ENCODE data around the gene MNT.

Gene MNT

DNA sequence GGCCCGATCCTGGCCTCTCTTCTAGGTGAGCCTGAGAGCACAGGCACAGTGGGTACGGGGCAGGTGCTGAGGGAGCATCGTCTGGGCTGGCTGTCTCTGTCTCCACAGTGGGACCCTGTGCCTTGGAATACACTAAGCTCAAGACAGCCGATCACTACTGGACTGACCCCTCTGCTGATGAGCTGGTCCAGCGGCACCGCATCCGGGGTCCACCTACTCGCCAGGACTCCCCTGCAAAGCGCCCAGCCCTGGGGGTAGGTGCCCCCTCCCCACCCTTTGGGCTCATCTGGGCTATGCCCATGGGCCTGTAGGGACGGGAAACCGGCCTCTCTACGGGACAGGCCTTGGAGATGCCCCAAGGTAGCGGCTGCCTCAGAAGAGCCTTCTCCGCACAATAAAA lies 38.0 kb downstream of the MNT start:
- no peaks in the 10 kb centered on the region for H3K9me3 ChIP-seq
- intact Hi-C loops (cut with DNase I; ENCODE audit: low total_unique reads), result no loop called here
- no peaks in the 10 kb centered on the region for H3K27me3 ChIP-seq
- no peak for DNase-seq
- no peaks in the 10 kb centered on the region for H3K4me1 ChIP-seq
- no peak overlapping the region for H3K4me3 ChIP-seq
- TF ChIP-seq, protein P1, sequence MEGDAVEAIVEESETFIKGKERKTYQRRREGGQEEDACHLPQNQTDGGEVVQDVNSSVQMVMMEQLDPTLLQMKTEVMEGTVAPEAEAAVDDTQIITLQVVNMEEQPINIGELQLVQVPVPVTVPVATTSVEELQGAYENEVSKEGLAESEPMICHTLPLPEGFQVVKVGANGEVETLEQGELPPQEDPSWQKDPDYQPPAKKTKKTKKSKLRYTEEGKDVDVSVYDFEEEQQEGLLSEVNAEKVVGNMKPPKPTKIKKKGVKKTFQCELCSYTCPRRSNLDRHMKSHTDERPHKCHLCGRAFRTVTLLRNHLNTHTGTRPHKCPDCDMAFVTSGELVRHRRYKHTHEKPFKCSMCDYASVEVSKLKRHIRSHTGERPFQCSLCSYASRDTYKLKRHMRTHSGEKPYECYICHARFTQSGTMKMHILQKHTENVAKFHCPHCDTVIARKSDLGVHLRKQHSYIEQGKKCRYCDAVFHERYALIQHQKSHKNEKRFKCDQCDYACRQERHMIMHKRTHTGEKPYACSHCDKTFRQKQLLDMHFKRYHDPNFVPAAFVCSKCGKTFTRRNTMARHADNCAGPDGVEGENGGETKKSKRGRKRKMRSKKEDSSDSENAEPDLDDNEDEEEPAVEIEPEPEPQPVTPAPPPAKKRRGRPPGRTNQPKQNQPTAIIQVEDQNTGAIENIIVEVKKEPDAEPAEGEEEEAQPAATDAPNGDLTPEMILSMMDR (IDR thresholded peaks at IDR 0.05), result no peak
- H3K36me3 ChIP-seq, result peaks cover 9 to 85% (median 26%) of the 10 kb centered on the region in 3 donors
- no peak overlapping the region for H3K27ac ChIP-seq

DNA sequence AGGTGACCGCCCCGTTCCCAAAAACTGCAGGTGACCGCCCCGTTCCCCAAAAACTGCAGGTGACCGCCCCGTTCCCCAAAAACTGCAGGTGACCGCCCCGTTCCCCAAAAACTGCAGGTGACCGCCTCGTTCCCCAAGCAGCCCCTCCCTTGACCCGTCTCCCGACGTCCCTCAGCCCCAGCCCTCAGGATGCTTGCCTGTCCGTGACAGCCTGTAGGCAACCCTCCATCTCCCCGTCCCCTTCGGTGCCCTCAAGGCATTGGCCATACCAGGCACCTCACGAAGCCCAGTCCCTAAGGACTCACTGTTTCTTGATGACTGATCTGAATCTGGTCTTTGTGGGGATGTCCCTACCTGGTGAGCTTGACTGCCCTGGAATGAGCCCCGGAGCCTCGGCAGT lies 38.4 kb downstream of the MNT start:
- Histone ChIP-seq H3K27ac (no peak overlapping the region), H3K27me3 (no peaks in the 10 kb centered on the region), H3K4me3 (no peak overlapping the region), H3K36me3 (peaks cover 9 to 83% (median 26%) of the 10 kb centered on the region in 3 donors), H3K9me3 (no peaks in the 10 kb centered on the region), H3K4me1 (no peaks in the 10 kb centered on the region)
- intact Hi-C loops (cut with DNase I; ENCODE audit: low total_unique reads), result no loop called here
- TF ChIP-seq, protein P1 (IDR thresholded peaks at IDR 0.05), result no peak
- DNase-seq, result no peak

DNA sequence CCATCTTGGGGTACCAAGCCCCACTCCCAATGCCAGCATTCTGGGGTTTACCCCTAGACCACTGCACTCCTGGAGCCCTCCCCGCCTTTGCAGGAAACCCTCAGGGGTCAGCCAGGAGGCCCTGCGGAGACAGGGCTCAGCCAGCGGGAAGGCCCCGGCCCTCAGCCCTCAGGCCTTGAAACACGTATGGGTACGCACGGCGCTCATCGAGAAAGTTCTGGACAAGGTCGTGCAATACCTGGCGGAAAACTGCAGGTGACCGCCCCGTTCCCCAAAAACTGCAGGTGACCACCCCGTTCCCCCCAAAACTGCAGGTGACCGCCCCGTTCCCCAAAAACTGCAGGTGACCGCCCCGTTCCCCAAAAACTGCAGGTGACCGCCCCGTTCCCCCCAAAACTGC lies 38.8 kb downstream of the MNT start:
- no peaks in the 10 kb centered on the region for H3K27me3 ChIP-seq
- no peaks in the 10 kb centered on the region for H3K9me3 ChIP-seq
- no peak for DNase-seq
- no peak overlapping the region for H3K27ac ChIP-seq
- no peak overlapping the region for H3K4me3 ChIP-seq
- no peaks in the 10 kb centered on the region for H3K4me1 ChIP-seq
- intact Hi-C loops (cut with DNase I; ENCODE audit: low total_unique reads), result no loop called here
- H3K36me3 ChIP-seq, result peaks cover 9 to 79% (median 26%) of the 10 kb centered on the region in 3 donors
- TF ChIP-seq, protein P1 (IDR thresholded peaks at IDR 0.05), result no peak

GRCh38 chr17:2361010-2361760 lies 39.7 kb downstream of the MNT start:
- H3K27ac ChIP-seq, result no peak overlapping the region
- H3K4me3 ChIP-seq, result no peak overlapping the region
- H3K4me1 ChIP-seq, result no peaks in the 10 kb centered on the region
- intact Hi-C loops (cut with DNase I; ENCODE audit: low total_unique reads), result no loop called here
- H3K9me3 ChIP-seq, result no peaks in the 10 kb centered on the region
- H3K27me3 ChIP-seq, result no peaks in the 10 kb centered on the region
- H3K36me3 ChIP-seq, result peaks cover 9 to 71% (median 26%) of the 10 kb centered on the region in 3 donors
- no peak for DNase-seq
- TF ChIP-seq, protein P1 (IDR thresholded peaks at IDR 0.05), result no peak

DNA sequence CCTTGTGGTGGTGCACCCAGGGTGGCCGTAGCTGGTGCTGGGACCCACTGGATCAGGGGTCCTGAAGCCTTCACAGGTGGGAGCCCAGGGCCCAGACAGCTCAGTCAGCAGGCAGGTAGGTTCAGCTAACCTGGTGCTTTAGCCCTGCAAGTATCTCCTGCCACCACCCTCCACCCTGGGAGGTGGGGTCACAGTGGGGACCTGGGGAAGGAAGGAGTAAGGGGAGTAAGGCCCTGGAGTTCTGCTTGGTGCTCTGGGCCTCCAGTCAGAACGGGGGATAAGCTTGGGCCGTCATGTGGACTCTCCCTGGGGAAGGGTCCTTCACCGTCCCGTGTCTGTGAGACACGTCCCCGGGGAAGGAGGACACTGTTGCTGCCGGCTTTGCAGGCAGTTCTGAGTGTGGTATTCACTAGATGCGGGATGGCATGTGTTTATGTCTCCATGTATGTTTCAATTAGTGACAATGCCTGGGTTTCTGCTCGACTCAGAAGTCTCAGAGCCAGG lies 42.9 kb downstream of the MNT start:
- H3K27me3 ChIP-seq, result no peaks in the 10 kb centered on the region
- peaks cover 0 to 6% (median 1%) of the 10 kb centered on the region in 4 donors for H3K4me1 ChIP-seq
- DNase-seq, result no peak
- intact Hi-C loops (cut with DNase I; ENCODE audit: low total_unique reads), result no loop called here
- TF ChIP-seq, protein P1 (IDR thresholded peaks at IDR 0.05), result no peak
- H3K9me3 ChIP-seq, result no peaks in the 10 kb centered on the region
- no peak overlapping the region for H3K27ac ChIP-seq
- peaks cover 4 to 40% (median 8%) of the 10 kb centered on the region in 3 donors for H3K36me3 ChIP-seq
- no peak overlapping the region for H3K4me3 ChIP-seq

Measured in tibial artery (tissue), 4 donors.